Memory B cell (primary cell): ENCODE results near the gene PHF21A.

ENCODE experiments used
- ATAC-seq: fragments of 150-1000 bp; cut with Tn5 transposase; 2 replicates; pipeline ENCODE4 v1.10.0; 2021; ENCODE audit warnings: low read depth, mild to moderate bottlenecking, moderate library complexity
- DNase-seq, 2 donors: peaks; one replicate each; pipeline ENCODE4 v3.0.0; 2022; ENCODE audit warnings: low spot score in 2 of 2
- H3K27ac Mint-ChIP-seq: one replicate; pipeline ENCODE4 v1.8.0; 2022; ENCODE audit warnings: mild to moderate bottlenecking, moderate library complexity, mixed read lengths
- H3K27me3 Mint-ChIP-seq: one replicate; pipeline ENCODE4 v1.8.0; 2022; ENCODE audit warnings: mixed read lengths
- H3K36me3 Mint-ChIP-seq: one replicate; pipeline ENCODE4 v1.8.0; 2022; ENCODE audit warnings: mild to moderate bottlenecking, mixed read lengths
- H3K4me1 Mint-ChIP-seq: one replicate; pipeline ENCODE4 v1.8.0; 2022; ENCODE audit warnings: mixed read lengths
- H3K4me3 Mint-ChIP-seq: one replicate; pipeline ENCODE4 v1.8.0; 2022; ENCODE audit warnings: mild to moderate bottlenecking, moderate library complexity, mixed read lengths
- H3K9me3 Mint-ChIP-seq: one replicate; pipeline ENCODE4 v1.8.0; 2022; ENCODE audit warnings: mixed read lengths

PHF21A gene

GRCh38 chr11:46121301-46121723 lies at the start of gene PHF21A:
Gene PHF21A (minus strand): TSS chr11:46121454. CDS start chr11:46084219, 37,235 bp downstream.
- no peaks in the 10 kb centered on the region for H3K27me3 Mint-ChIP-seq
- peaks cover 19% of the 10 kb centered on the region for H3K4me1 Mint-ChIP-seq
- no peaks in the 10 kb centered on the region for H3K9me3 Mint-ChIP-seq
- peak within 1 kb of the TSS; percentile 88 for H3K4me3 Mint-ChIP-seq
- ATAC-seq (peak; percentile 65), DNase-seq (peak; percentile 87 to 88)
- no peaks in the 10 kb centered on the region for H3K36me3 Mint-ChIP-seq
- H3K27ac Mint-ChIP-seq = peak within 1 kb of the TSS; percentile 95

DNA sequence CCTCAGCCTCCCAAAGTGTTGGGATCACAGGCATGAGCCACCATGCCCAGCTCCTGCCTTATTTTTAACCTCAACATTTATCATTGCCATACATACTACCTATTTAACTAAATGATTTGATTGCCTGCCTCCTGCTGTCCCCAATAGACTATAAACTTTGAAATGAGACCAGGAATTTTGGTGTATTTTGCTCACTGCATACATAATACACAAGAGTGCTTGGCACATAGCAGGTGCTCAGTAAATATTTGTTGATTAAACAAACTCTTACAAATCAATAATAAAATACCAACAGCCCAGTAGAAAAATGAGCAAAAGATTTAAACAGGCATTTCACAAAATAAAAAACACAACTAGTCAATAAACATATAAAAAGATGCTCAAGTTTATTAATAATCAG lies 49.5 kb upstream of the PHF21A start:
- peaks cover 19% of the 10 kb centered on the region for H3K27me3 Mint-ChIP-seq
- H3K4me3 Mint-ChIP-seq = no peak overlapping the region

GRCh38 chr11:46162700-46163099 lies 41.4 kb upstream of the PHF21A start:
- peaks cover 3% of the 10 kb centered on the region for H3K4me1 Mint-ChIP-seq
- H3K27me3 Mint-ChIP-seq = peaks cover 36% of the 10 kb centered on the region
- H3K9me3 Mint-ChIP-seq = no peaks in the 10 kb centered on the region
- no peak for ATAC-seq
- DNase-seq = no peak
- H3K27ac Mint-ChIP-seq = no peak overlapping the region
- H3K4me3 Mint-ChIP-seq = no peak overlapping the region
- no peaks in the 10 kb centered on the region for H3K36me3 Mint-ChIP-seq

More for the DNA sequence above, 49.5 kb upstream of the PHF21A start:
- DNase-seq (no peak), ATAC-seq (no peak)
- no peaks in the 10 kb centered on the region for H3K36me3 Mint-ChIP-seq
- no peaks in the 10 kb centered on the region for H3K4me1 Mint-ChIP-seq
- no peak overlapping the region for H3K27ac Mint-ChIP-seq
- no peaks in the 10 kb centered on the region for H3K9me3 Mint-ChIP-seq

- H3K27ac Mint-ChIP-seq = no peak overlapping the region
Measured at GRCh38 chr11:46161201-46161600, 39.9 kb upstream of the PHF21A start.

GRCh38 chr11:46160100-46160499 lies 38.8 kb upstream of the PHF21A start:
- DNase-seq = no peak
- no peak for ATAC-seq
- Mint-ChIP-seq H3K27ac (no peak overlapping the region), H3K36me3 (no peaks in the 10 kb centered on the region), H3K4me3 (no peak overlapping the region), H3K27me3 (peaks cover 21% of the 10 kb centered on the region), H3K4me1 (peaks cover 3% of the 10 kb centered on the region), H3K9me3 (no peaks in the 10 kb centered on the region)

More at GRCh38 chr11:46161201-46161600, 39.9 kb upstream of the PHF21A start:
- H3K36me3 Mint-ChIP-seq = no peaks in the 10 kb centered on the region
- H3K27me3 Mint-ChIP-seq = peaks cover 30% of the 10 kb centered on the region
- no peak overlapping the region for H3K4me3 Mint-ChIP-seq
- ATAC-seq (no peak), DNase-seq (no peak)
- no peaks in the 10 kb centered on the region for H3K9me3 Mint-ChIP-seq
- peaks cover 3% of the 10 kb centered on the region for H3K4me1 Mint-ChIP-seq

- Mint-ChIP-seq H3K27me3 (peaks cover 21% of the 10 kb centered on the region), H3K36me3 (no peaks in the 10 kb centered on the region), H3K9me3 (no peaks in the 10 kb centered on the region), H3K4me1 (peaks cover 3% of the 10 kb centered on the region), H3K4me3 (no peak overlapping the region), H3K27ac (no peak overlapping the region)
- DNase-seq (no peak), ATAC-seq (no peak)
Measured at GRCh38 chr11:46159680-46160079, 38.4 kb upstream of the PHF21A start.

GRCh38 chr11:46149826-46150225 lies 28.6 kb upstream of the PHF21A start:
- Mint-ChIP-seq H3K9me3 (peaks cover 4% of the 10 kb centered on the region), H3K4me3 (no peak overlapping the region), H3K36me3 (no peaks in the 10 kb centered on the region), H3K27ac (no peak overlapping the region), H3K4me1 (no peaks in the 10 kb centered on the region), H3K27me3 (peaks cover 20% of the 10 kb centered on the region)
- no peak for ATAC-seq
- DNase-seq = no peak

DNA sequence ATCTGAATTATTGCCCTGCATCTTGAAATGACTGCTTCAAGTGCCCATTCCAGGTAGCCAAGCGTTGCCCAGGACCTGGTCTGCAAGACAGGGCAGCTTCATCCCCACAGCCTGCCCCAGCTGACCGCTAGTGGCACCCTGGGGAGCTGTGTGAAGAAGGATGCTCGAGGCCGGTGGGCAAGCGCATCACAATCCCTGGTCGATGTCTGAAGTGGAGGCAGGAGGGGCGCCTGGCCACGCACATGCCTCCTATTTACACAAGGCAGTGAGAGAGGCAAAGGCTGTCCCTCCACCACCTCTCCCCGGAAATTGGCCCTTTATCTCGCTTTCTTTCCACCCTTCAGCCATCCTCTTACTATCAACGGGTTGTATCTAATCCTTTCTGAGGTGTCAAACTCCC lies 28.1 kb upstream of the PHF21A start:
- Mint-ChIP-seq H3K36me3 (no peaks in the 10 kb centered on the region), H3K27ac (no peak overlapping the region), H3K9me3 (peaks cover 4% of the 10 kb centered on the region), H3K4me3 (no peak overlapping the region), H3K27me3 (peaks cover 20% of the 10 kb centered on the region), H3K4me1 (no peaks in the 10 kb centered on the region)
- DNase-seq (no peak), ATAC-seq (no peak)

DNA sequence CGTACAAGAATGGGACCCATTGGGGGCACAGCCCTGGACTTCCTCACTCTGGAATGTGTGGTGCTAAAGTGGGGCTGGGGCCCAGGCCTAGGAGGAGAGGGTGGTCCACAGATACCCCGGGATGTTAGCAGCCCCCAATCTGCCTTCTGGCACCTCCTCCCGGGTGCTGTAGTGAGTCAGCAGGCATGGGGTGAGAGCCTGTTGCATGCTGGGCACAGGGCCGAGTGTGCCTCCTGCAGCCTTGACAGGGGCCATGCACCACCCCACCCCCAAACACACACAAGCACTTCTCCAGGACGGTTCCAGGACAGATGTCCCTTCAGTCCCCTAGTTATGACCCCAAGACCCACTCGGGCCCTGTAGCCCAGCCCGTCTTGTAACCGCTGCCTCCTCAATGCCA lies 23.5 kb upstream of the PHF21A start:
- no peaks in the 10 kb centered on the region for H3K4me1 Mint-ChIP-seq
- DNase-seq (no peak), ATAC-seq (no peak)
- H3K27ac Mint-ChIP-seq = no peak overlapping the region
- peaks cover 19% of the 10 kb centered on the region for H3K27me3 Mint-ChIP-seq
- no peaks in the 10 kb centered on the region for H3K36me3 Mint-ChIP-seq
- no peaks in the 10 kb centered on the region for H3K9me3 Mint-ChIP-seq
- no peak overlapping the region for H3K4me3 Mint-ChIP-seq

GRCh38 chr11:46143049-46143806 lies 22.0 kb upstream of the PHF21A start:
- peaks cover 22% of the 10 kb centered on the region for H3K27me3 Mint-ChIP-seq
- no peak for DNase-seq
- H3K9me3 Mint-ChIP-seq = no peaks in the 10 kb centered on the region
- no peaks in the 10 kb centered on the region for H3K36me3 Mint-ChIP-seq
- no peak overlapping the region for H3K27ac Mint-ChIP-seq
- H3K4me3 Mint-ChIP-seq = no peak overlapping the region
- H3K4me1 Mint-ChIP-seq = no peaks in the 10 kb centered on the region
- no peak for ATAC-seq

GRCh38 chr11:46142561-46142960 lies 21.3 kb upstream of the PHF21A start:
- Mint-ChIP-seq H3K9me3 (no peaks in the 10 kb centered on the region), H3K36me3 (no peaks in the 10 kb centered on the region), H3K4me3 (no peak overlapping the region), H3K4me1 (no peaks in the 10 kb centered on the region), H3K27ac (no peak overlapping the region), H3K27me3 (peaks cover 22% of the 10 kb centered on the region)
- ATAC-seq = no peak
- DNase-seq = no peak

GRCh38 chr11:46141597-46141996 lies 20.3 kb upstream of the PHF21A start:
- no peaks in the 10 kb centered on the region for H3K4me1 Mint-ChIP-seq
- ATAC-seq = no peak
- H3K27me3 Mint-ChIP-seq = peaks cover 20% of the 10 kb centered on the region

DNA sequence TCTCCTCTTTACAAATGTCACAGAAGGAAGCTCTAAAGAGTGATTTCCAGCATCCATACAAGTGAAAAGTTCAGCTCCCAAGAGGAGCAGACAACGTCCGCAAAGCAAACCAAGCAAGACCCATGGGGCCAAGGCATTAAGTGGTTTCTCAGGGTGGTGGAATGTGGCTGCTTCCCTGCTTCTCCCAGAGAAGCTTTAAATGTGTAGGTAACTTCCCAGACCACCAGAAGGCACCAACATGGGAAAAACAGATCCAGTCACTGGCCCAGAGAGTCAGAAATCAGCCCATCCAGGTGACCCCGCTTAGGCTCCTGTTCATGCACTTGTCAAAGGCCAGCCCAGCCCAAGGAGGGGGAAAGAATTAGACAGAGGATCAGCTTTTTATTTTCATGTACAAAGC lies 13.3 kb upstream of the PHF21A start:
- DNase-seq (no peak), ATAC-seq (no peak)
- Mint-ChIP-seq H3K9me3 (no peaks in the 10 kb centered on the region), H3K4me1 (peaks cover 4% of the 10 kb centered on the region), H3K36me3 (no peaks in the 10 kb centered on the region), H3K4me3 (no peak overlapping the region), H3K27me3 (peaks cover 7% of the 10 kb centered on the region), H3K27ac (no peak overlapping the region)

More at GRCh38 chr11:46141597-46141996, 20.3 kb upstream of the PHF21A start:
- DNase-seq = no peak
- Mint-ChIP-seq H3K27ac (no peak overlapping the region), H3K4me3 (no peak overlapping the region), H3K36me3 (no peaks in the 10 kb centered on the region), H3K9me3 (no peaks in the 10 kb centered on the region)

- no peak for ATAC-seq
- Mint-ChIP-seq H3K27ac (no peak overlapping the region), H3K9me3 (no peaks in the 10 kb centered on the region), H3K27me3 (peaks cover 7% of the 10 kb centered on the region), H3K36me3 (no peaks in the 10 kb centered on the region), H3K4me1 (peaks cover 4% of the 10 kb centered on the region), H3K4me3 (no peak overlapping the region)
- no peak for DNase-seq
Measured at GRCh38 chr11:46134061-46134460, 12.8 kb upstream of the PHF21A start.

GRCh38 chr11:46133119-46133518 lies 11.9 kb upstream of the PHF21A start:
- H3K27ac Mint-ChIP-seq = no peak overlapping the region
- H3K36me3 Mint-ChIP-seq = no peaks in the 10 kb centered on the region
- peaks cover 4% of the 10 kb centered on the region for H3K27me3 Mint-ChIP-seq
- no peak overlapping the region for H3K4me3 Mint-ChIP-seq
- DNase-seq (no peak), ATAC-seq (no peak)
- peaks cover 4% of the 10 kb centered on the region for H3K4me1 Mint-ChIP-seq
- H3K9me3 Mint-ChIP-seq = no peaks in the 10 kb centered on the region
